Measurements from ENCODE around the gene HOXD3.

The HOXD3 gene

GRCh38 chr2:176147210-176147799 is 9.8 kb upstream of the HOXD3 start:
- H3K36me3 ChIP-seq = no peaks in the 10 kb centered on the region
- H3K4me3 ChIP-seq (ENCODE audit: low read depth, low read length) = no peak overlapping the region
- DNase-seq = no peak

GRCh38 chr2:176147800-176148496 is 9.2 kb upstream of the HOXD3 start:
- Histone ChIP-seq H3K4me3 (ENCODE audit: low read depth, low read length) (no peak overlapping the region), H3K36me3 (no peaks in the 10 kb centered on the region), H3K27me3 (no peaks in the 10 kb centered on the region), H3K9me3 (no peaks in the 10 kb centered on the region), H3K4me1 (no peaks in the 10 kb centered on the region)
- no peak for DNase-seq
- no peak for TF ChIP-seq CTCF (IDR thresholded peaks at IDR 0.05; ENCODE audit: low read depth, low read length)

More at GRCh38 chr2:176147210-176147799, 9.8 kb upstream of the HOXD3 start:
- H3K9me3 ChIP-seq = no peaks in the 10 kb centered on the region
- no peak for TF ChIP-seq CTCF (IDR thresholded peaks at IDR 0.05; ENCODE audit: low read depth, low read length)
- H3K27me3 ChIP-seq = no peaks in the 10 kb centered on the region
- H3K4me1 ChIP-seq = no peaks in the 10 kb centered on the region

- no peak for DNase-seq
- Histone ChIP-seq H3K27me3 (no peaks in the 10 kb centered on the region), H3K4me1 (no peaks in the 10 kb centered on the region), H3K4me3 (ENCODE audit: low read depth, low read length) (no peak overlapping the region), H3K9me3 (no peaks in the 10 kb centered on the region), H3K36me3 (no peaks in the 10 kb centered on the region)
- TF ChIP-seq CTCF (IDR thresholded peaks at IDR 0.05; ENCODE audit: low read depth, low read length) = no peak
These were observed 8.2 kb upstream of the HOXD3 start for GRCh38 chr2:176148751-176149421.

GRCh38 chr2:176149481-176149938 is 7.6 kb upstream of the HOXD3 start:
- Histone ChIP-seq H3K9me3 (no peaks in the 10 kb centered on the region), H3K4me1 (no peaks in the 10 kb centered on the region), H3K4me3 (ENCODE audit: low read depth, low read length) (no peak overlapping the region), H3K27me3 (no peaks in the 10 kb centered on the region), H3K36me3 (no peaks in the 10 kb centered on the region)
- no peak for TF ChIP-seq CTCF (IDR thresholded peaks at IDR 0.05; ENCODE audit: low read depth, low read length)
- no peak for DNase-seq

- TF ChIP-seq CTCF (IDR thresholded peaks at IDR 0.05; ENCODE audit: low read depth, low read length) = no peak
- H3K27me3 ChIP-seq = no peaks in the 10 kb centered on the region
- no peaks in the 10 kb centered on the region for H3K9me3 ChIP-seq
- no peaks in the 10 kb centered on the region for H3K4me1 ChIP-seq
- H3K4me3 ChIP-seq (ENCODE audit: low read depth, low read length) = no peak overlapping the region
- DNase-seq = no peak
- no peaks in the 10 kb centered on the region for H3K36me3 ChIP-seq
These were observed 7.0 kb upstream of the HOXD3 start for GRCh38 chr2:176149939-176150583.
